Adipocyte (in vitro differentiated cells): ENCODE data around the gene EGFR.

Source experiments
- DNase-seq: peaks from one replicate; pipeline ENCODE4 v3.0.0-alpha.2; 2015; ENCODE audit warnings: low read depth
- H3K27me3 ChIP-seq: replicated peaks from 2 replicates; pipeline ENCODE4 v1.7.0; 2013; ENCODE audit warnings: mild to moderate bottlenecking, low read length, moderate library complexity; ENCODE audit not compliant: control insufficient read depth, insufficient read depth
- H3K36me3 ChIP-seq: 2 replicates; pipeline ENCODE4 v1.7.0; 2013; ENCODE audit warnings: low read length, mild to moderate bottlenecking, moderate library complexity; ENCODE audit not compliant: control insufficient read depth, insufficient read depth, severe bottlenecking
- H3K4me1 ChIP-seq: 2 replicates; pipeline ENCODE4 v1.7.0; 2013; ENCODE audit warnings: mild to moderate bottlenecking, low read length, moderate library complexity; ENCODE audit not compliant: control insufficient read depth, insufficient read depth
- H3K4me3 ChIP-seq: 2 replicates; pipeline ENCODE4 v1.7.0; 2013; ENCODE audit warnings: mild to moderate bottlenecking, low read length, moderate library complexity
- H3K9ac ChIP-seq: 2 replicates; pipeline ENCODE4 v1.7.0; 2013; ENCODE audit warnings: mild to moderate bottlenecking, low read length, moderate library complexity
- H3K9me3 ChIP-seq: 2 replicates; pipeline ENCODE4 v1.7.0; 2013; ENCODE audit warnings: mild to moderate bottlenecking, low read length, moderate library complexity; ENCODE audit not compliant: control insufficient read depth

EGFR gene

DNA sequence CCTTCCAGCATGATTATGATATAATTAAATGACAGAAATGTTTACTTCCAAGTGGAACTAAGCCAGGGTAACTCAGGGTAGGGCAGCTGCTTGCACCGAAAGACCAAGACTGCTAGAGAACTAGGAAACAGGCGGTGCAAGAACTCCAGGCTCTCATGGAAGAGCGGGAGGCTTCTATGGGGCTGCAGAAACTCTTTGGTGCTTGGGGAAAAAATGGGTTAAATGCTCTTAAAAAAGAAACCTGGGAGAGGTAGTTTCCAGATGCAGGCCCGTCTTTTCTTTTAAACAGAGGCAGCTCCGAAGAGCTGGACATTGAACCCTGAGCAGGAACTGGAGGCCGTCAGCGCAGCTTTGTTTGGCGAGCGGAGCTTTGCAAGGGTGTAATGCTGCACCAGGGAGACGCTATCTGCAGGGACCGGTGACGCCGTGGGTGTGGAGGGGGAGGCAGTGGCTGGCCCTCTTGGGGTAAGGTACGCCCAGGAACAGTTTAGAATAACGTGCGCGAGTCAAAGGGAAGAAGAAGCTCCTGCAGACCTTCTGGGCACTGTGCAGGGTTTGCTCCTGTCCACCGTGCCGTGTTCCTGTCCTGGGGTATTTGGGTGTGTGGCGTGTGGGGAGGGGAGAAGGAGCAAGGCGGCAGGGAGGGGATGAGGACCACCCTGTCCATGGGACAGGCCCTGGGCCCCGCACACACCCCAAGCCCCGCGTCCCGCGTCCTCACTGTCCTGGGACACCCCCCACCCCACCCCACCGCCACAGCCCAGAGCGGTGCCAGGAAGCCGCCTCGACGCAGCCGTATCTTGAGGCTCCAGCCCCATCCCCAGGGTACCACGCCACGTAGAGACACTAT lies 59.0 kb downstream of the EGFR start:
- peaks cover 1% of the 10 kb centered on the region for H3K36me3 ChIP-seq
- no peaks in the 10 kb centered on the region for H3K27me3 ChIP-seq

DNA sequence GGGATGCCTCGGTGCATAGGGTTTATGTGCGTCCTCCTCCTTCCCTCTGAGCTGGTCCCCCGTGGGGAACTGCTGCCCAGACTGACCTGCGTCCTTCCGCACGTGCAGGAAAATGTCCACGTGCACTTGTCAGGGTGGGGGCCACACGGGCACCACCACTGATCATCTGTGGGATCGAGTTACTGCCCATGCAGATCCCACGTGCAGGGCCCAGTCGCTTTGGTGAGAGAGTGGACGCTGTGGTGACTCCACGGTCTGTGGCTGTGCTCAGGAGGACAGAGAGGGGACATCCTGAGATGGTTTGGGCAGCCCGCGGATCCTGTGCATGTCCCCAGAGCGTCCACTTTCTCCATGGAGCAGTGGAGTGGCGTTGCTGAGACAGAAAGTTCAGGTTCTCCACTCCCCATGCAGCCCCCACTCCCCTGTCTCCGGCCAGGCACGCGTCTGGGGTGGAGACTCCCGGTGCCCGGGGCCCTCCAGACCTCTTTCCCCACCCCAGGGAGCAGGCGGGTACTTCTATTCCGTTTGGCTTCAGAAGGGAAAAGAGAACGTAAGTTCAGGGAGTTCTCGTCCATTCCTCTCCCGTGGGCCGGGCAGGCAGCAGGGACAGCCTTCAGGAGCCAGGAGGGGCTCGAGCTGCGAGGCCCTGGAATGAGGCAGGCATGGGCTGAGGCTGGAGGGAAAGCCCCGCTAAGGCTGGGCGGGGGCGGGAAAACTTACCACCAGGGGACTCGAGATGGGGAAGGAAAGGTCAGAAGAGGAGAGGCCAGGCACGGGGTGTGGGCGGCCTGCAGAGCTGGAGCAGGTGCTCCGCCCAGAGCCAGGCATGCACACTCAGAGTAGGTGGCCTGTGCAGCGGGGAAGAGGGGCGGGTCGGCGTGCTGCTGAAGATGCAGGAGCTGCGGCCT lies 59.9 kb downstream of the EGFR start:
- Histone ChIP-seq H3K9ac (no peak overlapping the region), H3K4me1 (peaks cover 66% of the 10 kb centered on the region), H3K27me3 (no peaks in the 10 kb centered on the region), H3K9me3 (no peaks in the 10 kb centered on the region), H3K36me3 (peaks cover 5% of the 10 kb centered on the region), H3K4me3 (no peak overlapping the region)
- no peak for DNase-seq

More for the DNA sequence above, 59.0 kb downstream of the EGFR start:
- H3K4me1 ChIP-seq: peaks cover 71% of the 10 kb centered on the region
- no peak overlapping the region for H3K9ac ChIP-seq
- no peaks in the 10 kb centered on the region for H3K9me3 ChIP-seq
- DNase-seq: no peak
- H3K4me3 ChIP-seq: no peak overlapping the region

DNA sequence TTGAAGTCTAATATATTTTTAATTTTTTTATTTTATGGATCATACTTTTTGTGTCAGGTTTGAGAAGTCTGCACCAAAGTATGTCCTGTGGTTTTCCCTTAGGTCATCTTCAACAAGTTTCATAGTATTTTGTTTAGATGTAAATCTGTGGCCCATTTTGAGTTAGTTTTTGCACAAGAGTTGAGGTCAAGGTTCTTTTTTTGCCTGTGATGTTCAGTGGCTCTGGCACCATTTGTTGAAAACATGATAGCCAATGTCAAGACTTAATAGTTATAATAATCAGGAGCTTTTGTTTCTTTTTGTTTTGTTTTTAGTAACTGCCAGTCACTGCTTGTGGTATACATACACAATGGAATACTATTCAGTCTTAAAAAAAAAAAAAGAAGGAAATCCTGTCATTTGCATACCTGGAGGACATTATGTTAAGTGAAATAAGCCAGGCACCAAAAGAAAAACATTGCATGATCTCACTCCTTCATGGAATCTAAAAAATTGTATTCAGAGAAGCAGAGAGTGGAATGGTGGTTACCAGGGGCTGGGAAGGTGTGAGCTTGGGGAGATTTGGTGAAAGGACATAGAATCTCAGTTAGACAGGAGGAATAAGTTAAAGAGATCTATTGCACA lies 61.3 kb downstream of the EGFR start:
- peaks cover 52% of the 10 kb centered on the region for H3K4me1 ChIP-seq
- no peak overlapping the region for H3K4me3 ChIP-seq
- H3K27me3 ChIP-seq: no peaks in the 10 kb centered on the region
- H3K9me3 ChIP-seq: no peaks in the 10 kb centered on the region
- H3K9ac ChIP-seq: no peak overlapping the region
- no peak for DNase-seq
- peaks cover 5% of the 10 kb centered on the region for H3K36me3 ChIP-seq

DNA sequence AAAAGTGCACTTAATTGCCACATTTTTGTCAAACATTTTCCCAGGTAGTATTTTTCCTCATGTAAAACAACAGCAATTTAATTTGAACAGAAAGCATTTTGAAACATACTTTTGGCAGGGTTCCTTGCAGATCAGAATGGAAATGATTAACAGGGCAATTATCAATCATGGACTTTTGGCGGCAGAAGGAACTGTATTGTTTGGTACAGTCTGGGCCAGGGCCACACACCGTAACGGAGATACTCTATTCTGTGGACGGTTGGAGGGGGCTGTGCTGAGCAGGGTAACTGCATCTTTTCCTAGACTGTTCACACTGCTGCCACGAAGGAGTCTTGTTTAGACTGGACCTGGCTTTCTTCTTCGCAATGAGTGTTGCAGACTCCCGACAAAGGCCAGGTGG lies 62.3 kb downstream of the EGFR start:
- Histone ChIP-seq H3K9me3 (no peaks in the 10 kb centered on the region), H3K27me3 (no peaks in the 10 kb centered on the region), H3K4me3 (no peak overlapping the region), H3K9ac (peak overlapping the region; percentile 38), H3K36me3 (peaks cover 5% of the 10 kb centered on the region), H3K4me1 (peaks cover 48% of the 10 kb centered on the region)
- peak; percentile 7 for DNase-seq

DNA sequence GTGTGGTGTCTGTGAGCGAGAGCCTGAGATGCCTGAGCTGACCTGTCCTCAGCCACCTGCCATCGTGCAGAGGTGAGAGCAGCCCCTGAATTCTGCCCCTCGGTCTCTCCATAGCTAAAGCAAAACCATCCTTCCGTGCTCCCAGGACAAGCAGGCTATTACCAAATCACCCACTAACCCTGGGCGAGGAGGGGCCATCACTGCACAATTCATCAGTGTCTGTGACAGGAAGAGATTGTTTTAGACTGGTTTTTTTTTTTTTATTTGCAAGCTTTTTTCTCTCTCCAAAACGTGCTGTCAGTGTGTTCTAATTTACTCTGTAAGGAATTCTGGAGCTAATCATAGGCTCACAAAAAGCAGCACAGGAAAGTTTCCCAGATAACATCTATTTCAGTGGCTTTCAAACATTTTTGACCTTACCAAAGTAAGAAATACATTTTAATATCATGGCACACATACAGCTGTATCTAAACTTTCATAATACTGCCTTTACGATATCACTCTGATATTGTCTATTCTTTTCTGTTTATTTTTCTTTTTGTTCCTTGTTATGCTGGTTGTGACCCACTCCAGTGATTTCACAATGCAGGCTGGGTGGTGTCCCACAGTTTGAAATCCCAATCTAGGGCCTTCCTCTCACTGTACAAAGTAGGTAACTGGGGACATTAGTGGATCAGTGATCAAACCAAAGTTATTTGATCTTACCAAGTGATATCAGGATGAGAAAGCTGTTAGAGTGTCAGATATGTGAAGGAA lies 62.8 kb downstream of the EGFR start:
- H3K9ac ChIP-seq: peak overlapping the region; percentile 38
- peak overlapping the region; percentile 4 for H3K4me3 ChIP-seq
- H3K27me3 ChIP-seq: no peaks in the 10 kb centered on the region
- peak; percentile 75 for DNase-seq
- H3K36me3 ChIP-seq: peaks cover 5% of the 10 kb centered on the region
- H3K4me1 ChIP-seq: peaks cover 48% of the 10 kb centered on the region
- no peaks in the 10 kb centered on the region for H3K9me3 ChIP-seq

DNA sequence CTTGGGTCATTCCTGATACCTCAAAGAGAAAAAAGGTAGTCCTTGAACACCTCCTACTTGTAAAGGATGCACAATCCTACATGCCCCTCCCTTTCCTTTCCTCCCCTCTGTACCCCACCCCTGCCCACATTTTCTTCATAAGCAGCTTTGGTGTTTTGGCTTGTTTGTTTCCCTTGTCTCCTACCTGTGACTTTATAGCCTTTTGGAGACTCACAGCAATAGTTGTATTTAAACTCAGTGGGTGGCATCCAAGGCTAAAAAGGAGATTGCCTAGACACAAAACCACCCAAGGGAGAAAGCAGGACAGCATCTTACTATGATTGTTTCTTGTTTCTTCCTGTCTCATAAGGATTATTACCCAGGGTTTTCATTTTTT lies 63.4 kb downstream of the EGFR start:
- H3K9ac ChIP-seq: no peak overlapping the region
- H3K27me3 ChIP-seq: no peaks in the 10 kb centered on the region
- H3K4me3 ChIP-seq: peak overlapping the region; percentile 4
- H3K36me3 ChIP-seq: peaks cover 5% of the 10 kb centered on the region
- H3K4me1 ChIP-seq: peaks cover 48% of the 10 kb centered on the region
- no peak for DNase-seq
- H3K9me3 ChIP-seq: no peaks in the 10 kb centered on the region

DNA sequence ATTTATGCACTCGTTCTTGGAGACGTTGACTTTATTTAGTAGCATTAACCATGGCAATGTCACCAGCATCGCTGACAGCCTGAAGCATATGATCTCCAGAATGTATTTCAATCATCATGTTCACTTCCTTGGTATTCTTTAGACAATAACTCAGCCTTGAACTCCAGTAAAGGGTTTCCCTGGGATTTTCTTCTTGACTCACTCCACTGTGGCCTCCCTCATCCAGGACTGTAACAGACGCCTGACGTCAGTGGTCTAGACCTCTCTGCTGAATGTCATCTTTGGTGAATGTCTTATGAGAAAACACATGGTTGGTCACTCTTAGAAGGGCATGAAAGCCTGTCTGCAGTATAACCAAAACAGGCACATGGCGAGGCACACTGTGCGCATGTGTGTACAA lies 64.4 kb downstream of the EGFR start:
- Histone ChIP-seq H3K4me3 (no peak overlapping the region), H3K4me1 (peaks cover 55% of the 10 kb centered on the region), H3K36me3 (peaks cover 5% of the 10 kb centered on the region), H3K9me3 (no peaks in the 10 kb centered on the region), H3K9ac (no peak overlapping the region), H3K27me3 (no peaks in the 10 kb centered on the region)
- no peak for DNase-seq

DNA sequence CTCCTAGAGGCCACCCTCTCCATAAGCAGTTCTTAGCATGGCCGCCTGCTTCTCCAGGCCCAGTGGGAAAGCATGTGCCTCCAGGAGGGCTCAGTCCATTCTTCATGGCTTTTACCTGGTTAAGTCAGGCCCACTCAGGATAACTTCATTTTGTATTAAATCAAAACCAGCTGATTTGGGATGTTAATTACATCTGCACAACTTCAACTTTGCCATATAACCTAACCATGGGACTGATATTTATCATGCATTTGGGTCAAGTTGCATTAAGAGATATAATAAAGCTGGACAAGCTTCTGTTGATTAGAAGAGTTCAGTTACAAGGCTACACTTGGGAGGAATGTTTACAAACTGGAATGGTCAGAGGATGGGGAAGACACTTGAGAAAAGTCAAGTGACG lies 65.5 kb downstream of the EGFR start:
- H3K4me1 ChIP-seq: peaks cover 61% of the 10 kb centered on the region
- H3K36me3 ChIP-seq: peaks cover 5% of the 10 kb centered on the region
- no peaks in the 10 kb centered on the region for H3K9me3 ChIP-seq
- no peak for DNase-seq
- H3K27me3 ChIP-seq: no peaks in the 10 kb centered on the region
- H3K9ac ChIP-seq: no peak overlapping the region
- no peak overlapping the region for H3K4me3 ChIP-seq

DNA sequence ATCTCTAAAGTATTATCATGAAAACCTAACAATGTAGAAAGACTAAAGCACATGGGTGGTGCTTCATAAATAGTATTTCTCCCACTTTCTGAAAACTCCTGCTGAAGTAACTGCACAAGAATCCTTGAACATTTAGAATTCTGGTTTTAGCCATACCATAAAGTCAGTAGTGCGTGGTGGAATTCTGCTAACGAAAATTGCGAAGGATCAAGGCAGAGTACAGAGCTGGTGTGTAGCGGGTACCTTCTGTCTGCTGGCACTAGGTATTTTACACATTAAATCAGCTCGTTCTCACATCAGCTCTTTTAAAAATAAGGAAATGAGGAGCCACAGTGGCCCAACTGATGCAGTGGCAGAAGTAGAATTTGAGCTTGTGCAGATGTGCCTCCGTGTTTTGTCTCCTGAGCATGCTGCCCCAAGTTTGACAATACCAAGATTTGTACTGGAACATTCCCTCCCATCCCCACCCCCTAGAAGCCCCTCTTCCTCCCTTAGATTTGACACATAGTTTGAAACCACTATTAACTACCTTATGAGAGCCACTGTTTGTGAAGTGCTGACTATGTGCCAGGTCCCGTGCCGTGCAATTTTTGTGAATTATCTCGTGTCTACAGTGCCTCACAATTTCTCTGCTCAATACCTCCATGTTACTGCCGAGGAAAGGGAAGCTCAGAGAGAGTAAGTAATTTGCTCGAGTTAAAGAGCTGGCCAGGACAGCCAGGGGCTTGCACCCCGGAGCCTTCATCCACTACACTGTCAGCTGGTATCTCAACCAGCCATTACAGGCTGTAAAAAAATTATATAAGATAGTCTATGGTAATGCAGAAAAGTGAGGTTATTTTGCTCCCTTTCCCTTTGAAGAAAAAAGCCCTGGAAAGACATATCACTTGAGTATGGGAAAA lies 66.9 kb downstream of the EGFR start:
- Histone ChIP-seq H3K9ac (peak overlapping the region; percentile 79), H3K27me3 (no peaks in the 10 kb centered on the region), H3K36me3 (peaks cover 5% of the 10 kb centered on the region), H3K4me1 (peaks cover 61% of the 10 kb centered on the region), H3K9me3 (no peaks in the 10 kb centered on the region), H3K4me3 (peak overlapping the region; percentile 72)
- peak; percentile 59 for DNase-seq
